ENCODE results near the gene GOSR1. TPM values are rescaled to one million over a fixed set of nuclear protein-coding genes. Genes with fewer than 3 reads are reported as not detected.
"Not testable (repeated sequence)": the region's sequence is repeated elsewhere in the genome, so short reads cannot be mapped to it uniquely, and the experiment has no call there.

GOSR1 gene
- polyA plus RNA-seq, 1 donor from 2014 or later: 50.0 TPM

GRCh38 chr17:30549181-30549580, 72.0 kb downstream of the GOSR1 start:
- H3K27me3 Mint-ChIP-seq, H3K4me3 Mint-ChIP-seq, H3K27ac Mint-ChIP-seq, H3K36me3 Mint-ChIP-seq, H3K9me3 Mint-ChIP-seq: not testable (repeated sequence)
- peaks cover 28 to 46% (median 37%) of the 10 kb centered on the region in 3 donors for H3K4me1 Mint-ChIP-seq

GRCh38 chr17:30549864-30550511, 72.8 kb downstream of the GOSR1 start:
- H3K27me3 Mint-ChIP-seq: no peaks in the 10 kb centered on the region
- peak overlapping the region in 1 of 3 donors; percentile 84 for H3K27ac Mint-ChIP-seq
- peaks cover 28 to 45% (median 37%) of the 10 kb centered on the region in 3 donors for H3K4me1 Mint-ChIP-seq
- H3K9me3 Mint-ChIP-seq: no peaks in the 10 kb centered on the region
- no peaks in the 10 kb centered on the region for H3K36me3 Mint-ChIP-seq
- H3K4me3 Mint-ChIP-seq: peak overlapping the region; percentile 5 to 95 (median 79)

- Mint-ChIP-seq H3K9me3 (no peaks in the 10 kb centered on the region), H3K27me3 (no peaks in the 10 kb centered on the region), H3K4me3 (peak overlapping the region; percentile 67 to 95 (median 84)), H3K27ac (peak overlapping the region; percentile 84 to 92 (median 86)), H3K36me3 (no peaks in the 10 kb centered on the region), H3K4me1 (peaks cover 28 to 45% (median 37%) of the 10 kb centered on the region in 3 donors)
These were observed 73.5 kb downstream of the GOSR1 start for GRCh38 chr17:30550512-30551273.

- Mint-ChIP-seq H3K27ac (peak overlapping the region; percentile 84 to 92 (median 86)), H3K4me1 (peaks cover 28 to 41% (median 34%) of the 10 kb centered on the region in 3 donors), H3K4me3 (peak overlapping the region; percentile 67 to 95 (median 84))
- H3K27me3 Mint-ChIP-seq, H3K9me3 Mint-ChIP-seq, H3K36me3 Mint-ChIP-seq: not testable (repeated sequence)
These were observed 74.2 kb downstream of the GOSR1 start for GRCh38 chr17:30551274-30551995.

- H3K36me3 Mint-ChIP-seq: no peaks in the 10 kb centered on the region
- H3K27ac Mint-ChIP-seq: peak overlapping the region in 1 of 3 donors; percentile 84
- peak overlapping the region in 1 of 4 donors; percentile 95 for H3K4me3 Mint-ChIP-seq
- peaks cover 28 to 41% (median 34%) of the 10 kb centered on the region in 3 donors for H3K4me1 Mint-ChIP-seq
- peaks cover 0 to 2% (median 0%) of the 10 kb centered on the region in 3 donors for H3K9me3 Mint-ChIP-seq
- no peaks in the 10 kb centered on the region for H3K27me3 Mint-ChIP-seq
These were observed 74.8 kb downstream of the GOSR1 start for GRCh38 chr17:30551996-30552339.

GRCh38 chr17:30552994-30553566, 75.9 kb downstream of the GOSR1 start:
- H3K9me3 Mint-ChIP-seq: peaks cover 0 to 2% (median 0%) of the 10 kb centered on the region in 3 donors
- no peaks in the 10 kb centered on the region for H3K27me3 Mint-ChIP-seq
- no peaks in the 10 kb centered on the region for H3K36me3 Mint-ChIP-seq
- H3K4me3 Mint-ChIP-seq: peak overlapping the region in 1 of 4 donors; percentile 44
- peaks cover 35 to 42% (median 39%) of the 10 kb centered on the region in 3 donors for H3K4me1 Mint-ChIP-seq
- H3K27ac Mint-ChIP-seq: peak overlapping the region in 1 of 3 donors; percentile 31

- H3K4me3 Mint-ChIP-seq: peak overlapping the region in 1 of 4 donors; percentile 51
- H3K27ac Mint-ChIP-seq: peak overlapping the region in 1 of 3 donors; percentile 43
- H3K9me3 Mint-ChIP-seq, H3K27me3 Mint-ChIP-seq, H3K36me3 Mint-ChIP-seq: not testable (repeated sequence)
- H3K4me1 Mint-ChIP-seq: peaks cover 31 to 39% (median 35%) of the 10 kb centered on the region in 3 donors
These were observed 76.7 kb downstream of the GOSR1 start for GRCh38 chr17:30553823-30554440.

GRCh38 chr17:30554839-30555751, 77.9 kb downstream of the GOSR1 start:
- no peak overlapping the region for H3K27ac Mint-ChIP-seq
- peaks cover 0 to 2% (median 0%) of the 10 kb centered on the region in 3 donors for H3K9me3 Mint-ChIP-seq
- H3K36me3 Mint-ChIP-seq: no peaks in the 10 kb centered on the region
- peak overlapping the region in 1 of 4 donors; percentile 19 for H3K4me3 Mint-ChIP-seq
- H3K27me3 Mint-ChIP-seq: no peaks in the 10 kb centered on the region
- H3K4me1 Mint-ChIP-seq: peaks cover 24 to 30% (median 26%) of the 10 kb centered on the region in 3 donors

- Mint-ChIP-seq H3K4me1 (peaks cover 16 to 22% (median 18%) of the 10 kb centered on the region in 3 donors), H3K27ac (no peak overlapping the region), H3K9me3 (peaks cover 0 to 2% (median 0%) of the 10 kb centered on the region in 3 donors), H3K36me3 (no peaks in the 10 kb centered on the region), H3K27me3 (no peaks in the 10 kb centered on the region), H3K4me3 (no peak overlapping the region)
These were observed 78.7 kb downstream of the GOSR1 start for GRCh38 chr17:30555942-30556341.

- Mint-ChIP-seq H3K27me3 (no peaks in the 10 kb centered on the region), H3K4me3 (no peak overlapping the region), H3K27ac (no peak overlapping the region), H3K4me1 (peaks cover 10 to 15% (median 11%) of the 10 kb centered on the region in 3 donors), H3K9me3 (peaks cover 0 to 2% (median 0%) of the 10 kb centered on the region in 3 donors), H3K36me3 (no peaks in the 10 kb centered on the region)
These were observed 79.4 kb downstream of the GOSR1 start for GRCh38 chr17:30556374-30557332.

- peaks cover 5 to 8% (median 7%) of the 10 kb centered on the region in 3 donors for H3K4me1 Mint-ChIP-seq
- H3K36me3 Mint-ChIP-seq: no peaks in the 10 kb centered on the region
These were observed 80.9 kb downstream of the GOSR1 start for GRCh38 chr17:30557916-30558685.

More at GRCh38 chr17:30557916-30558685, 80.9 kb downstream of the GOSR1 start:
- Mint-ChIP-seq H3K9me3 (peaks cover 0 to 2% (median 0%) of the 10 kb centered on the region in 3 donors), H3K27me3 (no peaks in the 10 kb centered on the region), H3K4me3 (no peak overlapping the region), H3K27ac (peak overlapping the region in 2 of 3 donors; percentile 2 to 44)

Measured in IgD-negative memory B cell (primary cell).